Urinary bladder (tissue), 4 donors: ENCODE data around the gene PEX14. TPM values are rescaled to one million over a fixed set of nuclear protein-coding genes. Genes with fewer than 3 reads are reported as not detected.

Experiments used
- DNase-seq: peaks from one replicate; pipeline ENCODE4 v3.0.0-alpha.2; 2015; ENCODE audit errors: extremely low spot score
- H3K27ac ChIP-seq: one replicate; pipeline ENCODE4 v1.5.1; 2013; ENCODE audit warnings: low read depth, mild to moderate bottlenecking, moderate library complexity
- H3K36me3 ChIP-seq: one replicate; pipeline ENCODE4 v1.6.1; 2013; ENCODE audit warnings: mild to moderate bottlenecking, moderate library complexity; ENCODE audit not compliant: insufficient read depth
- H3K4me1 ChIP-seq: one replicate; pipeline ENCODE4 v1.6.1; 2013; ENCODE audit warnings: mild to moderate bottlenecking, moderate library complexity; ENCODE audit not compliant: insufficient read depth
- H3K4me3 ChIP-seq: one replicate; pipeline ENCODE4 v1.5.1; 2013; ENCODE audit warnings: low read depth, low read length
- WGBS: extraction: QIAGEN DNeasy Blood & Tissue Kit; methylation state at CpG from one replicate; pipeline ENCODE4 v1.1.7; 2013; 5-methylcytosine and 5-hydroxymethylcytosine counted together
- polyA plus RNA-seq: library from polyadenylated mRNA; stranded (reverse); fragments of 200-250 nt; gene quantifications from one replicate; pipeline ENCODE4 v1.2.3, GENCODE V29; 2013
- total RNA-seq: library from RNA; depleted of rRNA; stranded (reverse); fragments of >200 nt; gene quantifications from one replicate; pipeline ENCODE4 v1.2.3, GENCODE V29; 2014
- donor health status: healthy with polysubstance abuse.
- donor health status: healthy.

The PEX14 gene
- total and polyA plus RNA-seq, 2 donors = 10.9 to 76.1 TPM

DNA sequence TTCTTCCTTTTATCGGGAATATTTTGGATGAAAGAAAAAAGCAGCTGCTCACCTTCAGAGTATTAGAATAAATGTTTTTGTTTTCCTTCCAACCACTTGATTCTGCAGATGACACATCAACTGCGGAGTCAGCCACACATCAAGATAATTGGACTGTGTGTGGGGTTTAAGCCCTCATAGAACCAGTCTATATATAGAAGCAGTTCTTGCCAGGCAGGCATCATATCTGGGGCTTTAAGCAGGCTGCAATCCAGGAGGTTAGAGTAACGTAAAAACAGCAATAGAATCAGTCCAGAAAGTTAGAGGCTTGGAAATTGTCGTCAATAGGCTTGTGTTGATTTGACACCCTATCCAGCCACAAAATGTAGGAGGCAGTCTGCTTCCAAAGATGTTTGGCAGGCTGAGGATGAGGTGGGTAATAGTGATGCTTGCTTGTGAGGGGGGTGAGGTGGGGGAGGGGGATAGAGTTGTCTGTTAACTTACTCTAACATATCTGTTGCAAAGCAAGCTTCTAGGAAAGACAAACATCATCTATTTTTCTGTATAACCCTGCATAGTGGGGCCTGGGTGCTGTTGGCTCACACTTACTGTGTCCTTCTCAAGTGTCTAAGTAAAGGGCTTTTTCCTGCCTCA is 64.8 kb downstream of the PEX14 start:
- DNase-seq = no peak
- no peaks in the 10 kb centered on the region for H3K36me3 ChIP-seq
- H3K4me1 ChIP-seq = no peaks in the 10 kb centered on the region
- H3K4me3 ChIP-seq = no peak overlapping the region
- H3K27ac ChIP-seq = no peak overlapping the region
- 51% methylated on average over 4 of the region's 4 CpGs for WGBS

DNA sequence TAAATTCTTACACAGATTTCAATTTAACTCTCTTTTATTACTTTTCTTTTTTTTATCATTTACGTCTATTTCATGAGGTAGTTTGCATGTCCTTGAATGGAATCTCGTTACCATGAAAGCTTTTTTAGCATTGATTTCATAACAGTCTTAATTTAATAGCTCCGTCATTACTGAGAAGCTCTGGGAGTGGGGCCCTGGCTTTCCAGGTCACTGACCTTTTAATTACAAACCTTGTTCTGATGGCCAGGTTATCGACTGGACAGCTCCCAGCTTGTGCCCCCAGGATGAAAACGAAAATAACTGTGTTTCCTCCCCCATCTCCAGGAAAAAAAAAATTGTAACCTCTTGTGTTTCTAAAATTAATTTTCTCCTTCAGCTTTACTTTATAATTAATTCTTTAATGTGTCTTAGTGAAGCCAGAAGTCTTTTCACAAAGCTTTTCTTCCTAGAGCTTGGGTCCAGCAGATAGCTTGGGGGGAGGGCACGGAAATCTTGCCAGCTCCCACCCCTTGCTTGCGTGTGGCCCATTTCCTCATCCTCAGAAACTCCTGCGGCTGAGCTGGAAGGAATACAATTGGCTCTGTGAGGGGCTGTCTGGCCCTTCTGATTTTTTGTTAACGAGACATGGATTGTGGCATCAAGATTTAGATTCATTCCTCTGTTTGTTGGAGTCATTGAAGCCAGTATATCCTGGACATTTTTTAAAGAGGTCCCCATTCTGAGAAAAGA is 65.7 kb downstream of the PEX14 start:
- no peak for DNase-seq
- Histone ChIP-seq H3K36me3 (no peaks in the 10 kb centered on the region), H3K27ac (no peak overlapping the region), H3K4me3 (no peak overlapping the region), H3K4me1 (no peaks in the 10 kb centered on the region)
- 36% methylated on average over 9 of the region's 9 CpGs for WGBS

DNA sequence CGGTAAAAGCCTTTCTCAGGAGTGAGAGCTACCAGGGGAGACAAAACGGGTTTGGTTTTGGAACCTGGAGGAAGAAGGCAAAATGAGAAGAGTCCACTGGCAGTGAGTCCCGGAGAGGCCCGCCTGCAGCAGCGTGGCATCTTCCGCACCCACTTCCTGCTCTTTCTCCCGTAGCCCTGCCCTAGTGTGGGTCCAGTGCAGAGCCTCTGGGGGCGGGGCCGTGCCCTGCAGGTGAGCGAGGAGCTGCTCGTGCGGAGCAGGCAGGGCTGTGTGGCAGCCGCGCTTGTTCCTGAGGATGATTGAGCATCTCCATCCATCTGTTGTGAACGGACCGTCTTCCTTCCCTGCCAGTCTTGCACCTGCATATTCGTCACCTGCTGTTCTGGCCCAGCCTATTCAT is 66.5 kb downstream of the PEX14 start:
- DNase-seq = no peak
- WGBS = 89% methylated on average over 17 of the region's 17 CpGs
- H3K4me1 ChIP-seq = no peaks in the 10 kb centered on the region
- no peaks in the 10 kb centered on the region for H3K36me3 ChIP-seq
- no peak overlapping the region for H3K27ac ChIP-seq
- no peak overlapping the region for H3K4me3 ChIP-seq

DNA sequence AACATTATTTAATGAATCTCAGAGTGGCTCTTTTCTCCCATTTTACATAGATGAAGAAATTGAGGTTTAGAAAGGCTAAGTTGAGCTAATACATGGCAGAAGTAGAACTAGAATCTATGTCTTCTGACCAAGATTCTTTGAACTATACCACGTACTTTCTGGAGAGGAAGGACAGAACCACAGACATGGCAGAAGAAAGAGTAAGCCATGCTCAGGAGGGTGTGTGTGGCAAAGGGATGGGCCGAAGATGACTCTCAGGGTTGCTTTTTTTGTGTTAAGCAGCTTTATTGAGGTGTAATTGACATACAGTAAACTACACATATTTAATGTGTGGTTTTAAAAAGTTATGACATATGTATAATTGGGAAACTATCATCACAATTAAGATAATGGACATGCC is 69.5 kb downstream of the PEX14 start:
- no peaks in the 10 kb centered on the region for H3K4me1 ChIP-seq
- no peaks in the 10 kb centered on the region for H3K36me3 ChIP-seq
- no peak for DNase-seq
- H3K4me3 ChIP-seq = no peak overlapping the region
- H3K27ac ChIP-seq = no peak overlapping the region
- WGBS = 46% methylated on average over 2 of the region's 2 CpGs

DNA sequence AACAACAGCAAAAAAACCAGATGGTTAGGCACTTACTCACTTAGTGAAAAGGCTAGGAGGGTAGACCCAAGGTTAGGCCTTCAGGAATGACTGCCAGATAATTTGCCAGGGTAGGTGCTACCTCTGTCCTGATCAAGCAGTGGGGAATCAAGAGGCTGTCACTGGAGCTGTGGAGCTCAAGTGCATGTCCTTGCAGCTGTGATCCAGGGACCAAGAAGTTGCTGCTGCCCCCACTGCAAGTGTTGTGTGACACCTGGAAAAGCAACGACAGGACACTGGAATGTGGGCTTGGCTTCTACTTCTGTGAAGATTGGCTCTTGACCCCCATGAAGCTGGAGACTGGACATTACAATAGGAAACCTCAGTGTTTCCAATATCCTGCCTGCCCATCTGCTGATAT is 72.1 kb downstream of the PEX14 start:
- 35% methylated on average over 1 of the region's 1 CpG for WGBS
- Histone ChIP-seq H3K4me3 (no peak overlapping the region), H3K27ac (no peak overlapping the region), H3K36me3 (no peaks in the 10 kb centered on the region), H3K4me1 (no peaks in the 10 kb centered on the region)
- DNase-seq = no peak

DNA sequence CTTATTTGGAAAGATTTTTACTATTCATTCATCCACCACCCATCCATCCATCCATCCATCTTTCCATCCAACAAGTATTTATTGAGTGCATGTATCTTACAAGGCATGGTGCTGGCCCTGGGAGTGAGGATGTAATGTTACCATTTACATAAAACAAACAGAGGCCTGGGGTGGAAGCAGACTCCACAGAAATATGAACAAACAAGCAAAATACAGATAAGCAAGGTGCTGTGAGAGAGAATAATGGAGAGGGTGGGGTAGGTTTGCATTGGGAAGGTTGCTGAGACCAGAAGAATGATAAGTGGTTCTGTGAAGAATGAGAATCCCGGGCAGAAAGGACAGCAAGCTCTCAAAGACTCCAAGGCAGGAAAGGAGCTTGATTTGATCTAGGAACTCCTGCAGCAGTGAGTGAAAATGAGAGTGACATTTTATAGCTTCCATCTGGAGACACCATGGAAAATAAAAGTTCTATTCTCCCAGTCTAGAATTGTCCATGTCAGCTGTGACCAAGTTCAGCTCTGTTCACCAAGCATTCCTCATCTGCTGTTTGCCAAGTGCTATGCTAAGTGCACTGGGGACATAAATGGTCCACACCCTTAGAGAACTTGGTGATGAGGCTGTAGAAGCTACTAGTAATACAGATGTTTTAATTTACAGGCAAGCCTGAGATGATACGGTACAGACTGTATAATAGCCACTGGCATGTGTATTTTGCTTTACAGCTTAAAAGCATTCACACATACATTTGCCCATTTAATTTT is 75.3 kb downstream of the PEX14 start:
- 88% methylated on average over 2 of the region's 2 CpGs for WGBS
- no peaks in the 10 kb centered on the region for H3K36me3 ChIP-seq
- no peak for DNase-seq
- H3K4me3 ChIP-seq = no peak overlapping the region
- H3K4me1 ChIP-seq = no peaks in the 10 kb centered on the region
- no peak overlapping the region for H3K27ac ChIP-seq

DNA sequence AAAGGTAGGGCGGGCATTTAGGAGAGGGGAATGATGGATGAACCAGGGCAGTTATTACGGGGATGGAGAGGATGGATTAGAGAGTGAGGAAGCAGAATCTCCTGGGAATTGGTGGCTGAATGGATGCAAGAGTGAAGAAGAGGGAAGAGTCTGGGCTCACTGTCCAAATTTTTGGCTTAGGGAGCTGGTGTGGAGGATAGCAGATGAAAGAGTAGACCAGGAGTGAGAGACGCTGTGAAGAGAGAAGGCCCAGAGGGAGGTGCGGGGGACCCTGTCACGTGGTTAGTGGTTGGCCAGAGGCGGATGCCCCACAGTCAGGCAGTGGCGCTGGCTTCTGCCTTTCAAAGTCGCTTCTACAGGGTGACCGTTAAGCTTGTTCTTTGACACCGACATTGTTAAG is 78.4 kb downstream of the PEX14 start:
- Histone ChIP-seq H3K4me1 (no peaks in the 10 kb centered on the region), H3K36me3 (no peaks in the 10 kb centered on the region), H3K27ac (no peak overlapping the region), H3K4me3 (no peak overlapping the region)
- 84% methylated on average over 10 of the region's 10 CpGs for WGBS
- no peak for DNase-seq

DNA sequence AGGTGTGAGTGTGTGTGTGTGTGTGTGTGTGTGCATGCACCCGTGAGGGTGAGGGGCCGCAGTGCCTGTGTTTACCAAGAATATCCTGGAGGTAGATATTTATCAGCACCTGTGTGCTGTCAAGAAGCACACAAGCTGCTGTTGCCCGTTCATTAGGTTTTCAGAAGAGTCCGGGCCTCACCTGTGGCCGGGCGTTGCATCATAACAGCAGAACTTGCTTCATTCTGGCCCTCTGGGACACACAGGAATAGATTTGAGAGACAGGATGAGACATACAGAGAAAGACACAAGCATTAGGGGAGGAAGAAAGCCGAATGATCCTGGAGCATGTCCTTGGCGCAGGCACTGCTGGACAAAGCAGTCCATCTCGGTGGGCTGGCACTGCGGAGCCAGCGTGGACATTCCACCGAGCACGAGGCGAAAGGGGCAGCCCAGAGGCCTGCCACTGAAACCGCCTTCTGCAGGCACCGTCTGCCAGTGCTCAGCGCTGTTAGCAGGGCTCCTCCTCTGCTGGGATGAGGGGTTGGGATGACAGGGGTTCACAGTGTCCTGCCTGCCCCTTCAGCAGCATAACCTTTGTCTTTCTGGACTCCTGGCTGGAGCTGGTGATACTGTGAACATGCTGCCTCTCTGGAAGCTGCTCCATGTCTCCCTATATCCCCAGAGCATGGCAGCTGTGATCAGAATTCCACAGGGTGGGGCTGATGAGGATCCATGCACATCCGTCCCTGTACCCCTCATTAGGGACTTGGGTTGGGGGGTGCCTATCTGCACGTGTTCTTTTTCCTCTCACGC is 81.1 kb downstream of the PEX14 start:
- DNase-seq = no peak
- no peaks in the 10 kb centered on the region for H3K4me1 ChIP-seq
- H3K27ac ChIP-seq = no peak overlapping the region
- H3K4me3 ChIP-seq = no peak overlapping the region
- 76% methylated on average over 20 of the region's 20 CpGs for WGBS
- no peaks in the 10 kb centered on the region for H3K36me3 ChIP-seq

DNA sequence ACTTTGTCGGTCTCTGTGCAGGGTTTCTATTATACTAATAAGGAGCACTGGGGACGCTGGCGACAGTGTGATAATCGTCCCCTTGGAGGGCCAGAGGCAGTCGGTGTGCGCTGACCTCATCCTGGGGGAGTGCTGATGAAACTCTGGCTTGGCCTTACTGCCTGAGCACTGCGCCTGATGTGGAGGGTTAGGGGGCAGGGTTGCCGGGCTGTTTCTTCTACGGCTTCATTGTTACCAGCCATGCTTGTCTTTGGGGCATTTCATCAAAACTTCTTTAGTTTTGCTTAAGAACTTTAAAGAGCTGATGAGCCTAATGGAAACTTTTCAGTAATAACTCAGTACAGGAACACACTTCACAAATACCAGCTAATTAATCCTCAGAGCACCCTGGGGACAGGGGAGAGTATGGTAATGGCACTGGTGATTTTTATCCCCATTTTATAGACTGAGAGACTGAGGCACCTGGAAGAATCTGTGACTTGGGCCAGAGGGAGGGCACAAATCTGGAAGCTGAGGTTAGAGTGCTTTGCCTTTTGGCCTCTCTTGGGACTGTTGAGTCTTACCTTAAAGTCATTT is 81.8 kb downstream of the PEX14 start:
- Histone ChIP-seq H3K27ac (no peak overlapping the region), H3K36me3 (no peaks in the 10 kb centered on the region), H3K4me3 (no peak overlapping the region), H3K4me1 (no peaks in the 10 kb centered on the region)
- no peak for DNase-seq
- WGBS = 85% methylated on average over 9 of the region's 9 CpGs

DNA sequence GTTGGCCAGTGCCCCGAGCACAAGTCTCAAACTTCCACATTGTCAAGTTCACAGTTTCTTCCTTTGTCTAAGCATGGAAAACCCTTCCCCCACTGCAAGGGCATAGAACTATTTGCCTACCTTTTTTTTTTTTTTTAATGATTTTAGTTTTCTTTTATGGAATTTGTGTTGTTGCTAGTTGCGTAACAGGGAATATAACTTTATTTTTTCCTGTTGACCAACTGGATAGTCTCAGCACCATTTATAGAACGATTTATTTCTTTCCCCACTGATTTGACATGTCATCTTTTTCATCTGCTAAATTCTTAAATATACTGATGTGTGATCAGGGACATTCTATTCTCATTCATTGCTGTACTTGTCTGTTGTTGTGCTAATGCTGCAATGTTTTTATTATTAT is 83.0 kb downstream of the PEX14 start:
- WGBS = 93% methylated on average over 3 of the region's 3 CpGs
- H3K27ac ChIP-seq = no peak overlapping the region
- H3K36me3 ChIP-seq = no peaks in the 10 kb centered on the region
- H3K4me3 ChIP-seq = no peak overlapping the region
- no peak for DNase-seq
- no peaks in the 10 kb centered on the region for H3K4me1 ChIP-seq

DNA sequence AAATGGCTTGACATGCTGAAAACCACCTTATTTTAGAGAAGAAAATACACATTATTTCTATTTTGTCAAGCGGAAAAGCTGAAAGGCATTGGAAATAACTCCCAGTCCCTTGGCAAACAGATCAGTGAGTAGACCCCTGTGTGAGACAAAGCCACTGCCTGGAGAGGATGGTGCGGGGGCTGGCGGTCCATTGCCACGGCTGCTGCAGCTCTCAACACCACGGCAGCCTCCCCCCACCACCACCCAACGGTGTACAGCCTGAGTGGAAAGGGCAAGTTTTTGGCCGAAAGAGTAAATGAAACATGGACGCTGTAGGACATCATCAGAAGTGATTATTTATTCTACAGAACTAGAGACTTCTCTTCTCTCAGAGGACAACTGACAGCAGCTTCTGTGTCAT is 84.6 kb downstream of the PEX14 start:
- no peak overlapping the region for H3K27ac ChIP-seq
- DNase-seq = no peak
- WGBS = 91% methylated on average over 8 of the region's 8 CpGs
- H3K4me3 ChIP-seq = no peak overlapping the region
- no peaks in the 10 kb centered on the region for H3K4me1 ChIP-seq
- no peaks in the 10 kb centered on the region for H3K36me3 ChIP-seq

DNA sequence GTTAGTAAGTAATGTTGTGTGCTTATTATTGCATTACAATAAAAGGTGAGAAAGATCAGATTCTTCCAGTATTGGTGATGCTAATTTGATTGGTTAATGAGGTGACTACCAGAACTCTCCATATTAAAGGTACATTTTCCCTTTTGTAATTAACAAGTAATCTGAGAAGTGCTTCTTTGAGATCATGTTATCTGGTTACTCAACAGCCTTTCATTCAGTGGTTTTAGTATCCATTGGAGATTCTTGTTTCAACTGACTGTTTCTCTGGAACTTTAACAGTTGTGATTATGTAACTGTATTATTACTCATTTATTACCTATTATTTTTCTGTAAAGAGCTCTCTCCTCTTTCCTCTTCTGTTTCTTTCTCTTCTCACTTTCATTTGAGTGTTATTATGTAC is 86.7 kb downstream of the PEX14 start:
- no peaks in the 10 kb centered on the region for H3K4me1 ChIP-seq
- no peak for DNase-seq
- no peak overlapping the region for H3K4me3 ChIP-seq
- H3K27ac ChIP-seq = no peak overlapping the region
- H3K36me3 ChIP-seq = peaks cover 2% of the 10 kb centered on the region

DNA sequence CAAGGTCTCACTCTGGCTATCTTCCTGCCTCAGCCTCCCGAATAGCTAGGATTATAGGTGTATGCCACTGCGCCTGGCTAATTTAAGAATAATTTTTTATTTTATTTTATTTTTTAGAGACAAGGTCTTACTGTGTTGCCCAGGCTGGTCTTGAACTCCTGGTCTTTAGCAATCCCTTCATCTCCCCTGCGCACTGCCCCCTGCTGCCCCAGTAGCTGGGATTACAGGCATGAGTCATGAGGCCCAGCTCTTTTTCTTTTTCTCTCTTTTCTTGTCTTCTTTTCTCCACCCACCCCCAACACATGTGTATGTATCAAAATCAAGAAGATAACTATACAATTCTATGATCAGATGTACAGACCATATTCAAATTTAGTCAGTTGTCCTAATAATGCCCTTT is 87.2 kb downstream of the PEX14 start:
- 94% methylated on average over 3 of the region's 3 CpGs for WGBS
- no peak for DNase-seq
- peaks cover 2% of the 10 kb centered on the region for H3K36me3 ChIP-seq
- no peak overlapping the region for H3K4me3 ChIP-seq
- H3K4me1 ChIP-seq = no peaks in the 10 kb centered on the region
- H3K27ac ChIP-seq = no peak overlapping the region
